Chondrocyte (in vitro differentiated cells): ENCODE results near the gene ASCC1. TPM values are rescaled to one million over a fixed set of nuclear protein-coding genes. Genes with fewer than 3 reads are reported as not detected.
A peak's percentile ranks its signal among the peaks of the same experiment; 100 is the strongest.

Experiments used
- DNase-seq: peaks from one replicate; pipeline ENCODE4 v3.0.0; 2021; ENCODE audit warnings: mixed read lengths, low spot score
- H3K27ac Mint-ChIP-seq: one replicate; pipeline ENCODE4 v1.8.0; 2021; ENCODE audit warnings: mild to moderate bottlenecking, moderate library complexity, mixed read lengths; ENCODE audit not compliant: unreplicated experiment
- H3K27me3 Mint-ChIP-seq: 2 replicates; pipeline ENCODE4 v1.8.0; 2021; ENCODE audit warnings: low read depth, mixed read lengths
- H3K36me3 Mint-ChIP-seq: 2 replicates; pipeline ENCODE4 v1.8.0; 2021; ENCODE audit warnings: low read depth, mixed read lengths
- H3K4me1 Mint-ChIP-seq: 2 replicates; pipeline ENCODE4 v1.8.0; 2021; ENCODE audit warnings: low read depth, mild to moderate bottlenecking, mixed read lengths
- H3K4me3 Mint-ChIP-seq: one replicate; pipeline ENCODE4 v1.8.0; 2021; ENCODE audit warnings: mild to moderate bottlenecking, moderate library complexity, mixed read lengths; ENCODE audit not compliant: unreplicated experiment
- H3K9me3 Mint-ChIP-seq: 2 replicates; pipeline ENCODE4 v1.8.0; 2021; ENCODE audit warnings: low read depth, mixed read lengths
- total RNA-seq: library from RNA; stranded (reverse); gene quantifications from 3 replicates; pipeline ENCODE4 v1.2.1, GENCODE V29; 2021
- TF ChIP-seq, protein P1 (sequence below): fragments of 200-600 bp; sonication (generic); IDR thresholded peaks from 2 replicates; pipeline ENCODE4 v1.5.0; 2021; ENCODE audit warnings: antibody characterized with exemption, mild to moderate bottlenecking, moderate library complexity

The ASCC1 gene
- total RNA-seq, 1 donor from 2014 or later = 36.8 TPM

- peaks cover 2% of the 10 kb centered on the region for H3K36me3 Mint-ChIP-seq
- H3K4me3 Mint-ChIP-seq = no peak overlapping the region
- H3K27ac Mint-ChIP-seq = no peak overlapping the region
- peaks cover 4% of the 10 kb centered on the region for H3K27me3 Mint-ChIP-seq
- H3K9me3 Mint-ChIP-seq = peaks cover 4% of the 10 kb centered on the region
- TF ChIP-seq, protein P1, sequence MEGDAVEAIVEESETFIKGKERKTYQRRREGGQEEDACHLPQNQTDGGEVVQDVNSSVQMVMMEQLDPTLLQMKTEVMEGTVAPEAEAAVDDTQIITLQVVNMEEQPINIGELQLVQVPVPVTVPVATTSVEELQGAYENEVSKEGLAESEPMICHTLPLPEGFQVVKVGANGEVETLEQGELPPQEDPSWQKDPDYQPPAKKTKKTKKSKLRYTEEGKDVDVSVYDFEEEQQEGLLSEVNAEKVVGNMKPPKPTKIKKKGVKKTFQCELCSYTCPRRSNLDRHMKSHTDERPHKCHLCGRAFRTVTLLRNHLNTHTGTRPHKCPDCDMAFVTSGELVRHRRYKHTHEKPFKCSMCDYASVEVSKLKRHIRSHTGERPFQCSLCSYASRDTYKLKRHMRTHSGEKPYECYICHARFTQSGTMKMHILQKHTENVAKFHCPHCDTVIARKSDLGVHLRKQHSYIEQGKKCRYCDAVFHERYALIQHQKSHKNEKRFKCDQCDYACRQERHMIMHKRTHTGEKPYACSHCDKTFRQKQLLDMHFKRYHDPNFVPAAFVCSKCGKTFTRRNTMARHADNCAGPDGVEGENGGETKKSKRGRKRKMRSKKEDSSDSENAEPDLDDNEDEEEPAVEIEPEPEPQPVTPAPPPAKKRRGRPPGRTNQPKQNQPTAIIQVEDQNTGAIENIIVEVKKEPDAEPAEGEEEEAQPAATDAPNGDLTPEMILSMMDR = no peak
- peaks cover 14% of the 10 kb centered on the region for H3K4me1 Mint-ChIP-seq
- DNase-seq = no peak
Observed at GRCh38 chr10:72072046-72072445, 144.0 kb downstream of the ASCC1 start.

GRCh38 chr10:72069751-72070526 is 146.1 kb downstream of the ASCC1 start:
- TF ChIP-seq, protein P1 = peak; percentile 61
- Mint-ChIP-seq H3K4me3 (no peak overlapping the region), H3K27me3 (no peaks in the 10 kb centered on the region), H3K36me3 (peaks cover 2% of the 10 kb centered on the region), H3K4me1 (peaks cover 18% of the 10 kb centered on the region), H3K27ac (no peak overlapping the region), H3K9me3 (peaks cover 4% of the 10 kb centered on the region)
- no peak for DNase-seq

DNA sequence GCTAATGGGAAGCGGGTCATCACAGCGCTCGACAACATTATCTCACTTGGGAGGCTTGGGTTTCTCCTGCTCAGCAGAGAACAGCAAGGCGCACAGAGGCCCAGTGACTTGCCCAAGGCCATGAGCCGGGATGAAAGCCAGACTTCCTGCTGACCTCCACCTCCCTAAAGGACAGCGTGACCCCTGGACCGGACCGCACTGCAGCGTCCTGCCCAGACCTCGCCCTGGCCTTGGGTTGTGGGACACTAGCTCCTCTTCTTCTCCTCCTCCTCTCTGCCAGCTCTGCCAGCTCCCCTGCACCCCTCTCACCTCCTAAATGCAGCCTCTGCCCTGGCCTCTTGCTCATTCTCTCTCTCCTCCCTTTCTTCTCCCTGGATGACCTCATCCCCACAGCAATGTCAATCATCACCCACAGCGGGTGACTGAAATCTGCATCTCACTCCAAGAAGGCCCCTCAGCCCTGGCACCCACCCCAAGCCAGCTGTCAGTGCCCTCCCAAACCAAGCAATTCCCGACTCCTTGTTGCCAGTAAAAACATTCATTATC is 147.1 kb downstream of the ASCC1 start:
- H3K27ac Mint-ChIP-seq = peak overlapping the region; percentile 57
- peaks cover 4% of the 10 kb centered on the region for H3K9me3 Mint-ChIP-seq
- H3K27me3 Mint-ChIP-seq = no peaks in the 10 kb centered on the region
- no peak for DNase-seq
- TF ChIP-seq, protein P1 = no peak
- H3K36me3 Mint-ChIP-seq = peaks cover 2% of the 10 kb centered on the region
- H3K4me1 Mint-ChIP-seq = peaks cover 18% of the 10 kb centered on the region
- no peak overlapping the region for H3K4me3 Mint-ChIP-seq

DNA sequence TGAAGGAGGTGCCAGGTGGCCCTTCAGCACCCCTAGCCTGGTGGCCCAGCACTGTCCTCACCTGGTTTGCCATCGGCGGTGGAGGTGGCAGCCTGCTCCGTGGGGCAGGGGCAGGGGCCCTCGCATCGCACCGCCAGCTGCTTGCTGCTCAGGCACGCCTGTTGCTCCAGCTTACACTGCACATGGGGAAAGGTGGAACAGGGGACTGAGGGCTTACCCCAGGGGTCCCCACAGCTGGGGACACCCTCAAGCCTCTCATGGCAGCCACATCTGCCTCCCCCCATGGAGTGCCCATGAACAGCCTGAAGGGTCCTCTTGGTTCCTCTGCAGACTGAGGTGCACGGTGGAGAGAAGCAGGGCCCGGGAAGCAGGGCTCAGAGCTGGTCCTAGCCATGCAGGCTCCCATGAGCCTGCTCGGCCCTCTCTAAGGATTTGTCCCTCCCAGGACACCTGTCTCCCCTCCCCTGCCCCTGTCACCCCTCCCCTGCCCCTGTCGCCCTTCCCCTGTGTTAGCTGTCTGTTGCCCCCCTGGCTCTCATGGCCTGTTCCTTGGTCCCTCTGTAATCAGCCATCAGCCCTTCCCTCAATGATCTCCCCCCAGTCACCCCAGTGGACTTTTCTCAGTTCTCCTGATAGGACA is 147.8 kb downstream of the ASCC1 start:
- peaks cover 18% of the 10 kb centered on the region for H3K4me1 Mint-ChIP-seq
- H3K36me3 Mint-ChIP-seq = peaks cover 2% of the 10 kb centered on the region
- no peak overlapping the region for H3K4me3 Mint-ChIP-seq
- H3K27ac Mint-ChIP-seq = no peak overlapping the region
- no peak for DNase-seq
- TF ChIP-seq, protein P1 = no peak
- no peaks in the 10 kb centered on the region for H3K27me3 Mint-ChIP-seq
- H3K9me3 Mint-ChIP-seq = peaks cover 4% of the 10 kb centered on the region

DNA sequence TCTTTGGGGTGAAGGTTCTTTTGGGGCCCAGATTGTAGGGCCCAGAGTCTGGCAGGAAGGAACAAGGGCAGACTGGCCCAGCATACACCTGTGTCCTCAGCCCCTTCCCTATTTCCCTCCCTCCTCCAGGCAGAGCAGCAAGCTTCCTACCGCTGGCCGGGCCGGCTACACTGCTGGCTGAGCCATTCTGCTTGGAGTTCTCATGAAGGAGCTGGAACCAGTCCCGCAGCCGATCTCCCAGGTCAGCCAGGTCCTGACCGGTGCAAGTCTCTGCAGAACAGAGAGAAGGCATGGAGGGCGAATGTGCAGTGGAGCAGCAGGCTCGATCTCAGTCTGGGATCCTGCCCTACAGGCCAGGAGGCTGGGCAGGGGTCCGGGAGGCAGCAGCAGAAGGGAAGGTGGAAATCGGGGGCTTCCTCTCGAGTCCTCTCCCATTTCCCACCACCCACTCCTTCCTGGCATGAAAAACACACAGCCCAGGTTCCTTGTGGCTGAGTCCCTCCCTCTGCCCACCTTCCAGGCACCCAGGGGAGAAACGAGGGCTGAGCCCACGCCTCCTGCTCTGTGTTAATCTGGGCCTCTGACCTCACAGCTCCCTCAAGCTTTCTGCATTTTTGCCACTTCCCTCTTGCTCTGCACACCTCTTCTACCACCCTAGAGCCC is 148.5 kb downstream of the ASCC1 start:
- no peak overlapping the region for H3K4me3 Mint-ChIP-seq
- H3K27me3 Mint-ChIP-seq = no peaks in the 10 kb centered on the region
- H3K27ac Mint-ChIP-seq = no peak overlapping the region
- TF ChIP-seq, protein P1 = no peak
- peaks cover 18% of the 10 kb centered on the region for H3K4me1 Mint-ChIP-seq
- DNase-seq = no peak
- peaks cover 2% of the 10 kb centered on the region for H3K36me3 Mint-ChIP-seq
- H3K9me3 Mint-ChIP-seq = peaks cover 4% of the 10 kb centered on the region
